Spleen (tissue), 7 donors: Measurements from ENCODE around the gene PLXNA1.

ENCODE experiments used
- CTCF ChIP-seq, 11 experiments: fragments of 200-600 bp in 7 of 11; fragments of 450-650 bp in 4 of 11; sonication (generic) in 4 of 11; IDR thresholded peaks in 8 of 11; conservative IDR thresholded peaks in 3 of 11; 1 replicate in 7 of 11; 2 replicates in 4 of 11; pipeline versions ENCODE4 v1.4.0 to v1.8.0; 2016 to 2021; ENCODE audit warnings: antibody characterized with exemption in 11 of 11, inconsistent platforms in 4 of 11, mild to moderate bottlenecking in 1 of 11
- POLR2A ChIP-seq, 3 donors: fragments of 450-650 bp; IDR thresholded peaks; one replicate each; pipeline ENCODE4 v1.5.1; 2017; ENCODE audit warnings: antibody characterized with exemption in 3 of 3, mild to moderate bottlenecking in 1 of 3
- POLR2AphosphoS5 ChIP-seq, 3 donors: sonication (generic); formaldehyde crosslinking; IDR thresholded peaks; one replicate each; pipeline ENCODE4 v1.5.1; 2017; ENCODE audit warnings: antibody characterized with exemption in 3 of 3
- donor health status: DM: no; HTN: no; CAD: no; lungs with moderate emphysema.
- donor health status: DM: no; HTN: no; CAD: no.
- donor health status: DM: no; HTN: no; CAD: no.

GRCh38 chr3:126990024-126990700, 7.2 kb downstream of the PLXNA1 start:
- TF ChIP-seq POLR2AphosphoS5 (IDR thresholded peaks at IDR 0.05) (no peak), CTCF (IDR thresholded peaks at IDR 0.05 in 8 of 11, conservative IDR thresholded peaks at IDR 0.05 in 3 of 11) (no peak), POLR2A (IDR thresholded peaks at IDR 0.05) (no peak)
